ENCODE measurements around the gene GIT1. TPM values are rescaled to one million over a fixed set of nuclear protein-coding genes. Genes with fewer than 3 reads are reported as not detected.

Gene GIT1
- total and polyA plus RNA-seq, 2 of the 13 experiments (the other 11 are each of a cell fraction or from before 2014, with no cell fraction given): 14.2 to 30.8 TPM

DNA sequence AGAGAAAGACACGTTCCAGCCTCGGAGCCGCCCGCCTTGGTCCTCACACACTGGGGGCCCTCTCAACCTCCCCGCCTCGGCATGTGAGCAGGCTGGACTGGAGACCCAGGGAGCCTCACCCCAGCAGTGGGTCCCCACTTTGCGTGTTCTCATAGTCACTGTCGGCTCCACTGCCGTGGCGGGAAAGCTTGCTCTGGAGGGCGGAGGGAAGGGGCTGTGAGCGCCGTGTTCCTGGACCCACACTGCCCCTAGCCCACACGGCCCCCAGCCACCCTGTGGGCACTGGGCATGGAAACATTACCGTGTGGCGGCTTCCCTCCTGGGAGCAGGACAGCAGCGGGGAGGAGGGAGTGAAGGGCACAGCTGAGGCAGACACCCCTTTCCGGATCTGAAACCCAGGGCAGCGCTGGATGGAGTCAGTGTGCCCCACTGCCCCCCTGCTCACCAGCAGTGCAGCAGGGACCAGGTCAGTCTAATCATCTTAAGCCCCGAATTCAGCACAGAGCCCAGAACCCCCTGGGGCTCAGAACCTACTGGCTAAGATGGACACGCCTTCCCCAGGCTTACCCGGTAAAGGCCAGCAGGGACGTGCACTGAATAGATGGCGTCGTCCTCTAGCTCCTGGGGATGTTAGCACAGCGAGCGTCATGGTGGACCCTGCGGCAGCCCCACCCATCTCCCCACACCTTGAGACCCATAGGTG is 13.8 kb downstream of the GIT1 start (continued):
- TF ChIP-seq KLF6 (CRISPR knock-in tag; IDR thresholded peaks at IDR 0.05): no peak
- no peak for TF ChIP-seq ZXDC (CRISPR knock-in tag; IDR thresholded peaks at IDR 0.05)
- TF ChIP-seq THYN1 (CRISPR knock-in tag; IDR thresholded peaks at IDR 0.05; ENCODE audit: borderline replicate concordance, low read depth): no peak
- 0 out of 2 replicates have a peak, but pooled peaks have one; percentile 47 for TF ChIP-seq HNRNPL (IDR thresholded peaks at IDR 0.05; ENCODE audit: low read depth, low read length)
- no peak for TF ChIP-seq PAF1 (CRISPR knock-in tag; IDR thresholded peaks at IDR 0.05)
- no peak for TF ChIP-seq NFKBIZ (CRISPR knock-in tag; IDR thresholded peaks at IDR 0.05)
- 0 out of 2 replicates have a peak, but pooled peaks have one; percentile 8 for TF ChIP-seq MYC (CRISPR knock-in tag; IDR thresholded peaks at IDR 0.05; ENCODE audit: borderline replicate concordance)
- TF ChIP-seq, protein P1, sequence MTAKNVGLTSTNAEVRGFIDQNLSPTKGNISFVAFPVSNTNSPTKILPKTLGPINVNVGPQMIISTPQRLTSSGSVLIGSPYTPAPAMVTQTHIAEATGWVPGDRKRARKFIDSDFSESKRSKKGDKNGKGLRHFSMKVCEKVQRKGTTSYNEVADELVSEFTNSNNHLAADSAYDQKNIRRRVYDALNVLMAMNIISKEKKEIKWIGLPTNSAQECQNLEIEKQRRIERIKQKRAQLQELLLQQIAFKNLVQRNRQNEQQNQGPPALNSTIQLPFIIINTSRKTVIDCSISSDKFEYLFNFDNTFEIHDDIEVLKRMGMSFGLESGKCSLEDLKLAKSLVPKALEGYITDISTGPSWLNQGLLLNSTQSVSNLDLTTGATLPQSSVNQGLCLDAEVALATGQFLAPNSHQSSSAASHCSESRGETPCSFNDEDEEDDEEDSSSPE (CRISPR knock-in tag; IDR thresholded peaks at IDR 0.05): no peak
- 0 out of 2 replicates have a peak, but pooled peaks have one; percentile 21 for TF ChIP-seq NRL (CRISPR knock-in tag; IDR thresholded peaks at IDR 0.05; ENCODE audit: borderline replicate concordance)
- no peak for TF ChIP-seq RFXAP (CRISPR knock-in tag; IDR thresholded peaks at IDR 0.05; ENCODE audit: borderline replicate concordance)
- no peak for TF ChIP-seq TMF1 (CRISPR knock-in tag; IDR thresholded peaks at IDR 0.05; ENCODE audit: low read depth)
- TF ChIP-seq ZNF264 (CRISPR knock-in tag; IDR thresholded peaks at IDR 0.05): no peak
- TF ChIP-seq, protein P2, sequence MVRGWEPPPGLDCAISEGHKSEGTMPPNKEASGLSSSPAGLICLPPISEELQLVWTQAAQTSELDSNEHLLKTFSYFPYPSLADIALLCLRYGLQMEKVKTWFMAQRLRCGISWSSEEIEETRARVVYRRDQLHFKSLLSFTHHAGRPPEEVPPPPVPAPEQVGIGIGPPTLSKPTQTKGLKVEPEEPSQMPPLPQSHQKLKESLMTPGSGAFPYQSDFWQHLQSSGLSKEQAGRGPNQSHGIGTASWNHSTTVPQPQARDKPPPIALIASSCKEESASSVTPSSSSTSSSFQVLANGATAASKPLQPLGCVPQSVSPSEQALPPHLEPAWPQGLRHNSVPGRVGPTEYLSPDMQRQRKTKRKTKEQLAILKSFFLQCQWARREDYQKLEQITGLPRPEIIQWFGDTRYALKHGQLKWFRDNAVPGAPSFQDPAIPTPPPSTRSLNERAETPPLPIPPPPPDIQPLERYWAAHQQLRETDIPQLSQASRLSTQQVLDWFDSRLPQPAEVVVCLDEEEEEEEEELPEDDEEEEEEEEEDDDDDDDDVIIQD (CRISPR knock-in tag; IDR thresholded peaks at IDR 0.05; ENCODE audit: low read depth): no peak
- no peak for TF ChIP-seq REL (CRISPR knock-in tag; conservative IDR thresholded peaks at IDR 0.05)
- no peak for TF ChIP-seq MAF1 (CRISPR knock-in tag; IDR thresholded peaks at IDR 0.05; ENCODE audit: borderline replicate concordance)
- TF ChIP-seq ZNF619 (CRISPR knock-in tag; IDR thresholded peaks at IDR 0.05): no peak
- TF ChIP-seq HIC2 (CRISPR knock-in tag; IDR thresholded peaks at IDR 0.05; ENCODE audit: low read depth): no peak
- TF ChIP-seq ISL2 (CRISPR knock-in tag; IDR thresholded peaks at IDR 0.05): no peak
- TF ChIP-seq ZNF121 (CRISPR knock-in tag; IDR thresholded peaks at IDR 0.05): no peak
- no peak for TF ChIP-seq GPN1 (CRISPR knock-in tag; IDR thresholded peaks at IDR 0.05; ENCODE audit: borderline replicate concordance)
- TF ChIP-seq ZNF383 (CRISPR knock-in tag; IDR thresholded peaks at IDR 0.05; ENCODE audit: borderline replicate concordance): no peak
- TF ChIP-seq RAD21 (CRISPR knock-in tag; IDR thresholded peaks at IDR 0.05): no peak
- TF ChIP-seq IRF1 (CRISPR knock-in tag; IDR thresholded peaks at IDR 0.05; ENCODE audit: low read depth): no peak
